HepG2 (cell line): ENCODE data around the gene ANO3.

Experiments used
- BRCA1 ChIP-seq: sonication (generic); formaldehyde crosslinking; IDR thresholded peaks from 2 replicates; pipeline ENCODE4 v1.4.0; 2020; ENCODE audit warnings: missing genetic modification reagents
- CTCF ChIP-seq: sonication (generic); formaldehyde crosslinking; IDR thresholded peaks from 2 replicates; pipeline ENCODE4 v1.5.0; 2020; ENCODE audit warnings: mild to moderate bottlenecking, missing genetic modification reagents, moderate library complexity
- DPF2 ChIP-seq: sonication (generic); formaldehyde crosslinking; IDR thresholded peaks from 2 replicates; pipeline ENCODE4 v1.4.0; 2020; ENCODE audit warnings: mild to moderate bottlenecking, low read depth, missing genetic modification reagents, borderline replicate concordance
- HNF4A ChIP-seq: sonication (generic); formaldehyde crosslinking; IDR thresholded peaks from 2 replicates; pipeline ENCODE4 v1.4.0; 2020; ENCODE audit warnings: missing genetic modification reagents
- RFX3 ChIP-seq: IDR thresholded peaks from 2 replicates; pipeline ENCODE4 v1.6.1; 2016; ENCODE audit warnings: missing biosample characterization, missing genetic modification reagents
- ZNF501 ChIP-seq: sonication (generic); formaldehyde crosslinking; IDR thresholded peaks from 2 replicates; pipeline ENCODE4 v1.5.1; 2020; ENCODE audit warnings: mild to moderate bottlenecking, moderate library complexity, missing genetic modification reagents
- ZNF674 ChIP-seq: sonication (generic); formaldehyde crosslinking; IDR thresholded peaks from 2 replicates; pipeline ENCODE4 v1.5.0; 2020; ENCODE audit warnings: low read depth, mild to moderate bottlenecking, missing genetic modification reagents

- TF ChIP-seq ZNF501 (CRISPR knock-in tag) (no peak), BRCA1 (no peak), CTCF (CRISPR knock-in tag) (no peak), ZNF674 (CRISPR knock-in tag) (no peak), HNF4A (no peak), RFX3 (CRISPR knock-in tag) (no peak), DPF2 (CRISPR knock-in tag) (no peak)
Measured at GRCh38 chr11:26676641-26677040, 344.7 kb downstream of the ANO3 start.
